ENCODE measurements around the gene ROCK2. TPM values are rescaled to one million over a fixed set of nuclear protein-coding genes. Genes with fewer than 3 reads are reported as not detected.

Gene ROCK2
- total and polyA plus RNA-seq, 2 of the 13 experiments (the other 11 are each of a cell fraction or from before 2014, with no cell fraction given) = 38.1 to 119 TPM

GRCh38 chr2:11365096-11365879, 20.9 kb upstream of the ROCK2 start (continued):
- TF ChIP-seq, protein P1, sequence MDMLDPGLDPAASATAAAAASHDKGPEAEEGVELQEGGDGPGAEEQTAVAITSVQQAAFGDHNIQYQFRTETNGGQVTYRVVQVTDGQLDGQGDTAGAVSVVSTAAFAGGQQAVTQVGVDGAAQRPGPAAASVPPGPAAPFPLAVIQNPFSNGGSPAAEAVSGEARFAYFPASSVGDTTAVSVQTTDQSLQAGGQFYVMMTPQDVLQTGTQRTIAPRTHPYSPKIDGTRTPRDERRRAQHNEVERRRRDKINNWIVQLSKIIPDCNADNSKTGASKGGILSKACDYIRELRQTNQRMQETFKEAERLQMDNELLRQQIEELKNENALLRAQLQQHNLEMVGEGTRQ (IDR thresholded peaks at IDR 0.05; ENCODE audit: low read depth, low read length) = peak; percentile 93
- TF ChIP-seq, protein P1 (CRISPR knock-in tag; IDR thresholded peaks at IDR 0.05; ENCODE audit: borderline replicate concordance) = peak; percentile 92; the same call in 1 of the 2 replicates
- TF ChIP-seq ZFP1 (CRISPR knock-in tag; IDR thresholded peaks at IDR 0.05) (peak; percentile 52; the same call in 1 of the 2 replicates), ZNF382 (CRISPR knock-in tag; IDR thresholded peaks at IDR 0.05; ENCODE audit: borderline replicate concordance) (no peak), BHLHE40 (IDR thresholded peaks at IDR 0.05; ENCODE audit: low read length) (peak; percentile 72), ZHX1 (CRISPR knock-in tag; IDR thresholded peaks at IDR 0.05; ENCODE audit: low read depth) (no peak), ZNF326 (CRISPR knock-in tag; IDR thresholded peaks at IDR 0.05; ENCODE audit: borderline replicate concordance) (no peak), KLF6 (CRISPR knock-in tag; IDR thresholded peaks at IDR 0.05) (no peak), NR2C2 (CRISPR knock-in tag; IDR thresholded peaks at IDR 0.05; ENCODE audit: borderline replicate concordance) (peak; percentile 49; the same call in 1 of the 2 replicates), ZNF292 (CRISPR knock-in tag; IDR thresholded peaks at IDR 0.05; ENCODE audit: borderline replicate concordance, low read depth) (peak; percentile 85; the same call in 1 of the 2 replicates), ZNF180 (CRISPR knock-in tag; IDR thresholded peaks at IDR 0.05; ENCODE audit: borderline replicate concordance, low read depth) (no peak), ZNF281 (CRISPR knock-in tag; IDR thresholded peaks at IDR 0.05; ENCODE audit: borderline replicate concordance) (0 out of 2 replicates have a peak, but pooled peaks have one; percentile 10), HDAC6 (IDR thresholded peaks at IDR 0.05; ENCODE audit: low read depth, low read length) (no peak), ZNF839 (CRISPR knock-in tag; IDR thresholded peaks at IDR 0.05; ENCODE audit: borderline replicate concordance) (0 out of 2 replicates have a peak, but pooled peaks have one; percentile 65), MBD4 (IDR thresholded peaks at IDR 0.05; ENCODE audit: borderline replicate concordance, low read length) (0 out of 2 replicates have a peak, but pooled peaks have one; percentile 9)

Data from HepG2 (cell line).